Keratinocyte (primary cell): ENCODE results near the gene SNRNP27. TPM values are rescaled to one million over a fixed set of nuclear protein-coding genes. Genes with fewer than 3 reads are reported as not detected.

Source experiments
- DNase-seq: peaks from one replicate; pipeline ENCODE4 v3.0.0-alpha.2; 2011; ENCODE audit warnings: low read depth, missing footprints, low spot score
- FAIRE-seq: peaks from 2 replicates; lab custom pipeline; 2011; peaks lifted over from hg19 to GRCh38; lab: Jason Lieb, UNC
- H2AFZ ChIP-seq: 2 replicates; pipeline ENCODE4 v1.6.0; 2012; ENCODE audit warnings: low read length, control low read depth, inconsistent platforms; ENCODE audit not compliant: control insufficient read depth
- H3K27ac ChIP-seq: 2 replicates; pipeline ENCODE4 v1.5.1; 2011; ENCODE audit warnings: low read length; ENCODE audit not compliant: control insufficient read depth, insufficient read depth
- H3K27me3 ChIP-seq: 3 replicates; pipeline ENCODE4 v1.6.0; 2011; ENCODE audit warnings: low read length; ENCODE audit not compliant: control insufficient read depth, insufficient read depth; ENCODE audit errors: extremely low read depth
- H3K36me3 ChIP-seq, 2 experiments: 2 replicates in 1 of 2; 3 replicates in 1 of 2; pipeline ENCODE4 v1.5.1; 2011; ENCODE audit warnings: low read length in 2 of 2, mild to moderate bottlenecking in 1 of 2; ENCODE audit not compliant: control insufficient read depth in 2 of 2, insufficient read depth in 2 of 2; ENCODE audit errors: extremely low read depth in 1 of 2
- H3K4me1 ChIP-seq: 3 replicates; pipeline ENCODE4 v1.5.1; 2011; ENCODE audit warnings: low read length; ENCODE audit not compliant: control insufficient read depth, insufficient read depth; ENCODE audit errors: extremely low read depth
- H3K4me2 ChIP-seq: 3 replicates; pipeline ENCODE4 v1.6.0; 2011; ENCODE audit warnings: low read depth, low read length; ENCODE audit not compliant: control insufficient read depth, insufficient read depth; ENCODE audit errors: extremely low read depth
- H3K4me3 ChIP-seq, 3 experiments: fragments of 200-600 bp in 1 of 3; sonication (generic) in 1 of 3; 2 replicates in 2 of 3; 3 replicates in 1 of 3; pipeline ENCODE4 v1.5.1; 2011 to 2016; ENCODE audit warnings: low read length in 3 of 3, mild to moderate bottlenecking in 3 of 3, control low read depth in 2 of 3, inconsistent platforms in 1 of 3, low read depth in 1 of 3, mixed read lengths in 1 of 3, mixed run types in 1 of 3, moderate library complexity in 1 of 3; ENCODE audit not compliant: control insufficient read depth in 2 of 3, insufficient read depth in 2 of 3; ENCODE audit errors: extremely low read depth in 1 of 3
- H3K79me2 ChIP-seq: 2 replicates; pipeline ENCODE4 v1.6.0; 2012; ENCODE audit warnings: low read length; ENCODE audit not compliant: control insufficient read depth, insufficient read depth
- H3K9ac ChIP-seq: 3 replicates; pipeline ENCODE4 v1.6.0; 2011; ENCODE audit warnings: low read length; ENCODE audit not compliant: control insufficient read depth, insufficient read depth; ENCODE audit errors: extremely low read depth
- H3K9me1 ChIP-seq: 3 replicates; pipeline ENCODE4 v1.6.0; 2011; ENCODE audit warnings: low read length; ENCODE audit not compliant: control insufficient read depth, insufficient read depth; ENCODE audit errors: extremely low read depth
- H3K9me3 ChIP-seq: 2 replicates; pipeline ENCODE4 v1.5.1; 2012; ENCODE audit warnings: low read depth, low read length; ENCODE audit not compliant: control insufficient read depth
- H4K20me1 ChIP-seq: 3 replicates; pipeline ENCODE4 v1.6.0; 2011; ENCODE audit warnings: low read length; ENCODE audit not compliant: control insufficient read depth, insufficient read depth; ENCODE audit errors: extremely low read depth
- EZH2 ChIP-seq: IDR thresholded peaks from one replicate; pipeline ENCODE4 v1.6.1; 2012; ENCODE audit warnings: inconsistent platforms, mild to moderate bottlenecking, low read length, moderate library complexity
- dilution Hi-C: fragments of 300-500 bp; cut with MboI; formaldehyde crosslinking; loops from one replicate; pipeline ENCODE4 v1.7.0; 2020; ENCODE audit warnings: low sequenced_read_pairs; ENCODE audit not compliant: extremely low pct_ligation_motif_present
- polyA plus RNA-seq, 5 experiments: library from polyadenylated mRNA; depleted of rRNA in 3 of 5; stranded (reverse) in 3 of 5; stranded (forward) in 1 of 5; unstranded in 1 of 5; fragments of >200 nt; gene quantifications; 1 replicate in 1 of 5; 2 replicates in 3 of 5; 3 replicates in 1 of 5; pipeline versions ENCODE4 v1.2.1 to v1.2.3, GENCODE V29; 2011 to 2012; ENCODE audit warnings: missing spikeins in 2 of 5, low read depth in 1 of 5, low replicate concordance in 1 of 5
- TF ChIP-seq, protein P1 (sequence below), 3 experiments: IDR thresholded peaks in 1 of 3; conservative IDR thresholded peaks in 1 of 3; optimal IDR thresholded peaks in 1 of 3; 2 replicates in 2 of 3; 3 replicates in 1 of 3; pipeline versions ENCODE3 to v1.5.1; 2011; ENCODE audit warnings: low read length in 3 of 3, mild to moderate bottlenecking in 3 of 3, moderate library complexity in 2 of 3, control low read depth in 1 of 3, inconsistent platforms in 1 of 3; ENCODE audit not compliant: insufficient read depth in 2 of 3; ENCODE audit errors: extremely low read depth in 1 of 3

SNRNP27 gene
- polyA plus RNA-seq, 1 donor (not counting 4 experiments of a cell fraction or from before 2014, with no cell fraction given): 41.1 TPM

DNA sequence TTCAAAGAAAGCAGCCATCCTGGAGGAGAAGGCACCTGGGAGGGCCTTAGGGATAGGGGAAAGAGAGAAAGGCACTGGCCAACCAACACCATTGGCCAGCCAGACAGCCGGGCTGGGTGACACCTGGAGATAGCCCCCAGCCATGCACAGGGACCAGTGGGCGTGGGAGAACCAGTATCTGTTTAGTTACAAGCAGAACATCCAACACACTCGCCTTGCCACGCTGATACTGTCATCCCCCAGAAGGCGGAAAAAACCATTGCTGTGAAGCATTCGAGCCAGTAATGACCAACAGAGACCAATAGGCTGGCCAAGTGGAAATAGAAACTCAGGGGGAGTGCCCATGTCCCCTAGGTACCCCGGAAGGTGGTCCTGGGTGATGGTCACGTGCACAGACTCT lies 52.2 kb downstream of the SNRNP27 start:
- Histone ChIP-seq H4K20me1 (no peaks in the 10 kb centered on the region), H3K4me2 (peak overlapping the region; percentile 76), H3K9me1 (no peaks in the 10 kb centered on the region), H3K9ac (peak overlapping the region; percentile 73), H3K79me2 (no peaks in the 10 kb centered on the region), H3K4me1 (peaks cover 33% of the 10 kb centered on the region), H3K4me3 (peak overlapping the region in 1 of 3 experiments; percentile 23), H2AFZ (peak overlapping the region; percentile 7), H3K27me3 (no peaks in the 10 kb centered on the region), H3K36me3 (peaks cover 6 to 12% of the 10 kb centered on the region in 2 experiments), H3K27ac (peak overlapping the region; percentile 93), H3K9me3 (no peaks in the 10 kb centered on the region)
- dilution Hi-C loops: no loop called here
- no peak for DNase-seq
- TF ChIP-seq, protein P1, sequence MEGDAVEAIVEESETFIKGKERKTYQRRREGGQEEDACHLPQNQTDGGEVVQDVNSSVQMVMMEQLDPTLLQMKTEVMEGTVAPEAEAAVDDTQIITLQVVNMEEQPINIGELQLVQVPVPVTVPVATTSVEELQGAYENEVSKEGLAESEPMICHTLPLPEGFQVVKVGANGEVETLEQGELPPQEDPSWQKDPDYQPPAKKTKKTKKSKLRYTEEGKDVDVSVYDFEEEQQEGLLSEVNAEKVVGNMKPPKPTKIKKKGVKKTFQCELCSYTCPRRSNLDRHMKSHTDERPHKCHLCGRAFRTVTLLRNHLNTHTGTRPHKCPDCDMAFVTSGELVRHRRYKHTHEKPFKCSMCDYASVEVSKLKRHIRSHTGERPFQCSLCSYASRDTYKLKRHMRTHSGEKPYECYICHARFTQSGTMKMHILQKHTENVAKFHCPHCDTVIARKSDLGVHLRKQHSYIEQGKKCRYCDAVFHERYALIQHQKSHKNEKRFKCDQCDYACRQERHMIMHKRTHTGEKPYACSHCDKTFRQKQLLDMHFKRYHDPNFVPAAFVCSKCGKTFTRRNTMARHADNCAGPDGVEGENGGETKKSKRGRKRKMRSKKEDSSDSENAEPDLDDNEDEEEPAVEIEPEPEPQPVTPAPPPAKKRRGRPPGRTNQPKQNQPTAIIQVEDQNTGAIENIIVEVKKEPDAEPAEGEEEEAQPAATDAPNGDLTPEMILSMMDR (optimal IDR thresholded peaks at IDR 0.05 in 1 of 3, IDR thresholded peaks at IDR 0.05 in 1 of 3, conservative IDR thresholded peaks at IDR 0.05 in 1 of 3; ENCODE audit: extremely low read depth in 1 of 3, insufficient read depth in 2 of 3, low read length in 3 of 3): no peak
- no peak for TF ChIP-seq EZH2
- FAIRE-seq: no peak

- DNase-seq: no peak
- Histone ChIP-seq H3K9me3 (no peaks in the 10 kb centered on the region), H2AFZ (no peak overlapping the region), H3K4me1 (peaks cover 33% of the 10 kb centered on the region), H3K36me3 (peaks cover 6 to 10% of the 10 kb centered on the region in 2 experiments), H3K4me3 (peak overlapping the region in 1 of 3 experiments; percentile 23), H3K79me2 (no peaks in the 10 kb centered on the region), H3K9ac (peak overlapping the region; percentile 73), H3K4me2 (peak overlapping the region; percentile 76), H3K27ac (peak overlapping the region; percentile 93), H4K20me1 (no peaks in the 10 kb centered on the region), H3K27me3 (no peaks in the 10 kb centered on the region), H3K9me1 (no peaks in the 10 kb centered on the region)
- TF ChIP-seq, protein P1 (optimal IDR thresholded peaks at IDR 0.05 in 1 of 3, IDR thresholded peaks at IDR 0.05 in 1 of 3, conservative IDR thresholded peaks at IDR 0.05 in 1 of 3; ENCODE audit: extremely low read depth in 1 of 3, insufficient read depth in 2 of 3, low read length in 3 of 3): no peak
- no peak for TF ChIP-seq EZH2
- dilution Hi-C loops: no loop called here
- peak; percentile 83 for FAIRE-seq
Measured at GRCh38 chr2:69946351-69947324, 52.9 kb downstream of the SNRNP27 start.
